SK-N-SH (cell line): ENCODE data around the gene CCS. TPM values are rescaled to one million over a fixed set of nuclear protein-coding genes. Genes with fewer than 3 reads are reported as not detected.

Experiments used
- CTCF ChIA-PET: fragments of 300-600, 350-600 bp; formaldehyde crosslinking; extraction: SDS; loops from one replicate; lab custom pipeline; 2021; lab: Yijun Ruan, JAX
- POLR2A ChIA-PET: fragments of 350-600 bp; sonication (Branson Sonifier 250); formaldehyde crosslinking; extraction: SDS; loops from one replicate; lab custom pipeline; 2020; ENCODE audit warnings: antibody characterized with exemption, inconsistent platforms; lab: Yijun Ruan, JAX
- DNase-seq: peaks from one replicate; pipeline ENCODE4 v3.0.0; 2012
- H2AFZ ChIP-seq: fragments of 200-600 bp; sonication (generic); 2 replicates; pipeline ENCODE4 v1.8.1; 2016; ENCODE audit warnings: antibody characterized with exemption, mild to moderate bottlenecking, low read depth
- H3F3A ChIP-seq: fragments of 200-600 bp; sonication (generic); replicated peaks from 2 replicates; pipeline ENCODE3; 2016; ENCODE audit warnings: antibody characterized with exemption, mild to moderate bottlenecking; ENCODE audit not compliant: insufficient read depth
- H3K27ac ChIP-seq, 2 experiments: fragments of 200-500 bp in 1 of 2; fragments of 200-600 bp in 1 of 2; sonication (Bioruptor generic) in 1 of 2; sonication (generic), shearing (Covaris generic) in 1 of 2; 2 replicates each; pipeline versions ENCODE4 v1.5.1 to v1.6.1; 2014 to 2016; ENCODE audit warnings: low read depth in 2 of 2, inconsistent platforms in 1 of 2, low read length in 1 of 2, mild to moderate bottlenecking in 1 of 2, mixed read lengths in 1 of 2
- H3K27me3 ChIP-seq: fragments of 200-600 bp; sonication (generic), shearing (Covaris generic); 2 replicates; pipeline ENCODE4 v1.6.1; 2016; ENCODE audit warnings: mixed run types; ENCODE audit not compliant: insufficient read depth
- H3K36me3 ChIP-seq, 2 experiments: fragments of 200-500 bp in 1 of 2; fragments of 200-600 bp in 1 of 2; sonication (Bioruptor generic) in 1 of 2; sonication (generic) in 1 of 2; replicated peaks in 1 of 2; 2 replicates each; pipeline versions ENCODE3 to v1.5.1; 2014 to 2016; ENCODE audit warnings: low read length in 1 of 2, mild to moderate bottlenecking in 1 of 2; ENCODE audit not compliant: insufficient read depth in 2 of 2, control insufficient read depth in 1 of 2
- H3K4me1 ChIP-seq, 2 experiments: fragments of 200-500 bp in 1 of 2; fragments of 200-600 bp in 1 of 2; sonication (Bioruptor generic) in 1 of 2; sonication (generic), shearing (Covaris generic) in 1 of 2; 2 replicates each; pipeline versions ENCODE4 v1.5.1 to v1.6.1; 2014 to 2016; ENCODE audit warnings: low read depth in 1 of 2, low read length in 1 of 2, mixed run types in 1 of 2; ENCODE audit not compliant: insufficient read depth in 2 of 2, control insufficient read depth in 1 of 2
- H3K4me2 ChIP-seq: fragments of 200-600 bp; sonication (generic), shearing (Covaris generic); 2 replicates; pipeline ENCODE4 v1.6.1; 2017; ENCODE audit warnings: mixed run types
- H3K4me3 ChIP-seq, 2 experiments: fragments of 200-500 bp in 1 of 2; fragments of 200-600 bp in 1 of 2; sonication (Bioruptor generic) in 1 of 2; sonication (generic), shearing (Covaris generic) in 1 of 2; 2 replicates each; pipeline versions ENCODE4 v1.5.1 to v1.8.1; 2014 to 2016; ENCODE audit warnings: low read depth in 2 of 2, inconsistent platforms in 1 of 2, low read length in 1 of 2, mild to moderate bottlenecking in 1 of 2, mixed read lengths in 1 of 2, moderate library complexity in 1 of 2
- H3K79me2 ChIP-seq: fragments of 200-600 bp; sonication (generic); 2 replicates; pipeline ENCODE4 v1.8.1; 2017; ENCODE audit warnings: mild to moderate bottlenecking; ENCODE audit not compliant: insufficient read depth
- H3K9ac ChIP-seq: fragments of 200-600 bp; sonication (generic); 2 replicates; pipeline ENCODE4 v1.6.1; 2017; ENCODE audit warnings: mixed run types
- H3K9me2 ChIP-seq: fragments of 200-600 bp; sonication (generic); 2 replicates; pipeline ENCODE4 v1.6.1; 2017; ENCODE audit warnings: mixed run types
- H3K9me3 ChIP-seq: fragments of 200-600 bp; sonication (generic); 2 replicates; pipeline ENCODE4 v1.6.1; 2017; ENCODE audit warnings: mixed run types, mild to moderate bottlenecking, moderate library complexity
- H4K20me1 ChIP-seq: fragments of 200-600 bp; sonication (generic); 2 replicates; pipeline ENCODE4 v1.6.1; 2017; ENCODE audit warnings: mild to moderate bottlenecking, mixed run types; ENCODE audit not compliant: insufficient read depth
- ELF1 ChIP-seq: IDR thresholded peaks from 2 replicates; pipeline ENCODE4 v1.4.0; 2012
- EZH2phosphoT487 ChIP-seq: fragments of 200-600 bp; sonication (generic); IDR thresholded peaks from 2 replicates; pipeline ENCODE4 v1.6.1; 2017; ENCODE audit warnings: low read depth, mixed run types, mild to moderate bottlenecking, antibody characterized with exemption, moderate library complexity, borderline replicate concordance
- FOSL2 ChIP-seq: IDR thresholded peaks from 2 replicates; pipeline ENCODE4 v1.4.0; 2012; ENCODE audit warnings: low read depth, mild to moderate bottlenecking, moderate library complexity, borderline replicate concordance
- FOXJ3 ChIP-seq: sonication (generic); formaldehyde crosslinking; IDR thresholded peaks from 2 replicates; pipeline ENCODE4 v1.5.1; 2020; ENCODE audit warnings: mild to moderate bottlenecking, missing genetic modification reagents
- FOXM1 ChIP-seq: IDR thresholded peaks from 2 replicates; pipeline ENCODE4 v1.4.0; 2012; ENCODE audit warnings: low read depth, mild to moderate bottlenecking
- GATA2 ChIP-seq: sonication (generic); formaldehyde crosslinking; IDR thresholded peaks from 2 replicates; pipeline ENCODE4 v1.5.0; 2020; ENCODE audit warnings: mild to moderate bottlenecking, missing genetic modification reagents
- MAX ChIP-seq: IDR thresholded peaks from 2 replicates; pipeline ENCODE4 v1.4.0; 2012; ENCODE audit warnings: low read depth
- MXI1 ChIP-seq: IDR thresholded peaks from 2 replicates; pipeline ENCODE4 v1.6.1; 2012; ENCODE audit warnings: mild to moderate bottlenecking, low read depth, low read length, improper control_type of control experiment
- NFIC ChIP-seq: IDR thresholded peaks from 2 replicates; pipeline ENCODE4 v1.4.0; 2012; ENCODE audit warnings: borderline replicate concordance
- RCOR1 ChIP-seq: fragments of 150-350 bp; IDR thresholded peaks from 2 replicates; pipeline ENCODE4 v1.6.1; 2017; ENCODE audit warnings: antibody characterized with exemption, low read length
- REST ChIP-seq: IDR thresholded peaks from 2 replicates; pipeline ENCODE4 v1.6.1; 2012; ENCODE audit warnings: mild to moderate bottlenecking, low read depth, low read length, moderate library complexity
- RFX5 ChIP-seq: IDR thresholded peaks from 2 replicates; pipeline ENCODE4 v1.6.1; 2012; ENCODE audit warnings: mild to moderate bottlenecking, improper control_type of control experiment, low read length
- SIN3A ChIP-seq: IDR thresholded peaks from 2 replicates; pipeline ENCODE4 v1.6.1; 2012; ENCODE audit warnings: low read depth, mild to moderate bottlenecking, low read length, moderate library complexity, borderline replicate concordance
- TEAD4 ChIP-seq: IDR thresholded peaks from 2 replicates; pipeline ENCODE4 v1.4.0; 2012; ENCODE audit warnings: mild to moderate bottlenecking, borderline replicate concordance; ENCODE audit not compliant: insufficient read depth
- YY1 ChIP-seq: IDR thresholded peaks from 2 replicates; pipeline ENCODE4 v1.4.0; 2012; ENCODE audit warnings: low read depth, mild to moderate bottlenecking
- WGBS: methylation state at CpG from one replicate; pipeline ENCODE4 v1.1.6; 2017; ENCODE audit warnings: low lambda C conversion rate; 5-methylcytosine and 5-hydroxymethylcytosine counted together
- polyA plus RNA-seq, 3 experiments: library from polyadenylated mRNA; depleted of rRNA; stranded (reverse); fragments of >200 nt; gene quantifications; 2 replicates each; pipeline ENCODE4 v1.2.3, GENCODE V29; 2012
- TF ChIP-seq, protein P1 (sequence below): fragments of 150-350 bp; IDR thresholded peaks from 2 replicates; pipeline ENCODE4 v1.6.1; 2016; ENCODE audit warnings: mild to moderate bottlenecking, low read depth, low read length
- TF ChIP-seq, protein P2 (sequence below): IDR thresholded peaks from 2 replicates; pipeline ENCODE4 v1.4.0; 2012; ENCODE audit warnings: low read depth, borderline replicate concordance
- TF ChIP-seq, protein P3 (sequence below): fragments of 150-350 bp; IDR thresholded peaks from 2 replicates; pipeline ENCODE4 v1.6.1; 2017; ENCODE audit warnings: antibody characterized with exemption, low read length, low read depth, borderline replicate concordance

The CCS gene
- polyA plus RNA-seq, 1 of the 3 experiments (the other 2 are of a cell fraction): 56.1 TPM

- H3K9me3 ChIP-seq: no peaks in the 10 kb centered on the region
- no peak overlapping the region for H3K9ac ChIP-seq
- DNase-seq: no peak
- H3K27ac ChIP-seq: peak overlapping the region in 1 of 2 experiments; percentile 61; a peak in 2 of 4 replicates
- peaks cover 97% of the 10 kb centered on the region for H3K79me2 ChIP-seq
- H2AFZ ChIP-seq: no peak overlapping the region
- H4K20me1 ChIP-seq: peaks cover 44% of the 10 kb centered on the region
- ChIA-PET CTCF (interaction anchor here (1.2 kb wide), 1 partner anchor 19 kb away, joined by 3 read pairs; no protein-coding TSS in a partner anchor), POLR2A (no interaction called here)
- no peaks in the 10 kb centered on the region for H3K9me2 ChIP-seq
- H3K36me3 ChIP-seq: peaks cover 17 to 34% of the 10 kb centered on the region in 2 experiments
- H3F3A ChIP-seq: peaks cover 35% of the 10 kb centered on the region
- TF ChIP-seq EZH2phosphoT487 (no peak), RFX5 (no peak), NFIC (no peak), GATA2 (CRISPR knock-in tag) (no peak), FOXJ3 (CRISPR knock-in tag) (no peak), SIN3A (no peak), REST (no peak)
- TF ChIP-seq, protein P1, sequence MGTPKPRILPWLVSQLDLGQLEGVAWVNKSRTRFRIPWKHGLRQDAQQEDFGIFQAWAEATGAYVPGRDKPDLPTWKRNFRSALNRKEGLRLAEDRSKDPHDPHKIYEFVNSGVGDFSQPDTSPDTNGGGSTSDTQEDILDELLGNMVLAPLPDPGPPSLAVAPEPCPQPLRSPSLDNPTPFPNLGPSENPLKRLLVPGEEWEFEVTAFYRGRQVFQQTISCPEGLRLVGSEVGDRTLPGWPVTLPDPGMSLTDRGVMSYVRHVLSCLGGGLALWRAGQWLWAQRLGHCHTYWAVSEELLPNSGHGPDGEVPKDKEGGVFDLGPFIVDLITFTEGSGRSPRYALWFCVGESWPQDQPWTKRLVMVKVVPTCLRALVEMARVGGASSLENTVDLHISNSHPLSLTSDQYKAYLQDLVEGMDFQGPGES: no peak
- H3K4me2 ChIP-seq: no peak overlapping the region
- H3K4me1 ChIP-seq: peaks cover 23 to 24% of the 10 kb centered on the region in 2 experiments; a peak in 3 of 4 replicates
- no peak overlapping the region for H3K4me3 ChIP-seq
- 89% methylated on average over 3 of the region's 3 CpGs for WGBS
- H3K27me3 ChIP-seq: no peaks in the 10 kb centered on the region
Measured at GRCh38 chr11:66636411-66636810, 43.4 kb downstream of the CCS start.

- ChIA-PET POLR2A (interaction anchor here (0.6 to 2.6 kb wide), 16 partner anchors 9 to 479 kb away, joined by 3 to 18 read pairs (median 5); partner anchors contain the start of genes CCDC87, CCS, RBM14 and RBM4B), CTCF (interaction anchor here (0.6 to 1.2 kb wide), 5 partner anchors 16 to 349 kb away, joined by 3 to 5 read pairs (median 3); no protein-coding TSS in a partner anchor)
- Histone ChIP-seq H4K20me1 (peaks cover 46% of the 10 kb centered on the region), H3K4me1 (peaks cover 36 to 37% of the 10 kb centered on the region in 2 experiments), H3K36me3 (peaks cover 30 to 36% of the 10 kb centered on the region in 2 experiments), H3K27ac (peak overlapping the region; percentile 61 to 76), H3K9ac (0 out of 2 replicates have a peak overlapping the region, but pooled peaks have one; percentile 35), H3K79me2 (peaks cover 97% of the 10 kb centered on the region), H3K4me2 (peak overlapping the region; percentile 66), H3K9me2 (no peaks in the 10 kb centered on the region), H3K4me3 (peak overlapping the region; percentile 34 to 54), H3K27me3 (no peaks in the 10 kb centered on the region), H3F3A (peaks cover 35% of the 10 kb centered on the region), H2AFZ (peak overlapping the region; percentile 41; the same call in 1 of the 2 replicates), H3K9me3 (no peaks in the 10 kb centered on the region)
- WGBS: 75% methylated on average over 10 of the region's 12 CpGs
- DNase-seq: no peak
- TF ChIP-seq SIN3A (no peak), TEAD4 (no peak), MAX (no peak), FOXM1 (no peak), ELF1 (no peak), NFIC (no peak), YY1 (no peak), MXI1 (no peak), RCOR1 (no peak), FOSL2 (no peak)
- TF ChIP-seq, protein P2, sequence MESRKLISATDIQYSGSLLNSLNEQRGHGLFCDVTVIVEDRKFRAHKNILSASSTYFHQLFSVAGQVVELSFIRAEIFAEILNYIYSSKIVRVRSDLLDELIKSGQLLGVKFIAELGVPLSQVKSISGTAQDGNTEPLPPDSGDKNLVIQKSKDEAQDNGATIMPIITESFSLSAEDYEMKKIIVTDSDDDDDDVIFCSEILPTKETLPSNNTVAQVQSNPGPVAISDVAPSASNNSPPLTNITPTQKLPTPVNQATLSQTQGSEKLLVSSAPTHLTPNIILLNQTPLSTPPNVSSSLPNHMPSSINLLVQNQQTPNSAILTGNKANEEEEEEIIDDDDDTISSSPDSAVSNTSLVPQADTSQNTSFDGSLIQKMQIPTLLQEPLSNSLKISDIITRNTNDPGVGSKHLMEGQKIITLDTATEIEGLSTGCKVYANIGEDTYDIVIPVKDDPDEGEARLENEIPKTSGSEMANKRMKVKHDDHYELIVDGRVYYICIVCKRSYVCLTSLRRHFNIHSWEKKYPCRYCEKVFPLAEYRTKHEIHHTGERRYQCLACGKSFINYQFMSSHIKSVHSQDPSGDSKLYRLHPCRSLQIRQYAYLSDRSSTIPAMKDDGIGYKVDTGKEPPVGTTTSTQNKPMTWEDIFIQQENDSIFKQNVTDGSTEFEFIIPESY: no peak
- TF ChIP-seq, protein P3, sequence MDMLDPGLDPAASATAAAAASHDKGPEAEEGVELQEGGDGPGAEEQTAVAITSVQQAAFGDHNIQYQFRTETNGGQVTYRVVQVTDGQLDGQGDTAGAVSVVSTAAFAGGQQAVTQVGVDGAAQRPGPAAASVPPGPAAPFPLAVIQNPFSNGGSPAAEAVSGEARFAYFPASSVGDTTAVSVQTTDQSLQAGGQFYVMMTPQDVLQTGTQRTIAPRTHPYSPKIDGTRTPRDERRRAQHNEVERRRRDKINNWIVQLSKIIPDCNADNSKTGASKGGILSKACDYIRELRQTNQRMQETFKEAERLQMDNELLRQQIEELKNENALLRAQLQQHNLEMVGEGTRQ: no peak
Measured at GRCh38 chr11:66637557-66638176, 44.7 kb downstream of the CCS start.
